KBM-7 (cell line): Measurements from ENCODE around the gene RHO.
A peak's percentile ranks its signal among the peaks of the same experiment; 100 is the strongest.

Source experiments
- DNase-seq: peaks from one replicate; pipeline ENCODE4 v3.0.0-alpha.2; 2015
- in situ Hi-C: fragments of 300-500 bp; cut with MboI; formaldehyde crosslinking; loops from 2 replicates; pipeline ENCODE4 v1.14.3; 2020; ENCODE audit warnings: low sequenced_read_pairs, low pct_unique_long_range_greater_than_20kb, mixed read lengths

Gene RHO

DNA sequence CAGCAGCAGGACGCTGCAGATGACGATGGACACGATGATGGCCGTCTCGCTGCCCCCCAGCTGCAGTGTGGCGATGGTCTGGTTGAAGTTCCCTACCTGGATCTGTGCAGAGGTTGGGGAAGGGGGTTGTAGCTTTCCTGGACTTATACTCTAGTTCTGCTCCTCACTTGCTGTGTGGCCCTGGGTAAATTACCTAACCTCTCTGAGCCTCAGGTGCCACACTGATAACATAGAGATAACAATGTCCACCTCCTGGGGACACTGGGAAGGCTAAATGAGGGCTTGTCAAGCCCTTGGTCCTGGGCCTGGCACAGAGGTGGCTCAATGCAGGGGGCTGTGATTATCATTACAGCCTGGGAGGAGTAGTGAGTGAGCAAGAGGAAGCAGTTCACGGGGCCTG, 41.4 kb downstream of the RHO start:
- in situ Hi-C loops: no loop called here
- no peak for DNase-seq

DNA sequence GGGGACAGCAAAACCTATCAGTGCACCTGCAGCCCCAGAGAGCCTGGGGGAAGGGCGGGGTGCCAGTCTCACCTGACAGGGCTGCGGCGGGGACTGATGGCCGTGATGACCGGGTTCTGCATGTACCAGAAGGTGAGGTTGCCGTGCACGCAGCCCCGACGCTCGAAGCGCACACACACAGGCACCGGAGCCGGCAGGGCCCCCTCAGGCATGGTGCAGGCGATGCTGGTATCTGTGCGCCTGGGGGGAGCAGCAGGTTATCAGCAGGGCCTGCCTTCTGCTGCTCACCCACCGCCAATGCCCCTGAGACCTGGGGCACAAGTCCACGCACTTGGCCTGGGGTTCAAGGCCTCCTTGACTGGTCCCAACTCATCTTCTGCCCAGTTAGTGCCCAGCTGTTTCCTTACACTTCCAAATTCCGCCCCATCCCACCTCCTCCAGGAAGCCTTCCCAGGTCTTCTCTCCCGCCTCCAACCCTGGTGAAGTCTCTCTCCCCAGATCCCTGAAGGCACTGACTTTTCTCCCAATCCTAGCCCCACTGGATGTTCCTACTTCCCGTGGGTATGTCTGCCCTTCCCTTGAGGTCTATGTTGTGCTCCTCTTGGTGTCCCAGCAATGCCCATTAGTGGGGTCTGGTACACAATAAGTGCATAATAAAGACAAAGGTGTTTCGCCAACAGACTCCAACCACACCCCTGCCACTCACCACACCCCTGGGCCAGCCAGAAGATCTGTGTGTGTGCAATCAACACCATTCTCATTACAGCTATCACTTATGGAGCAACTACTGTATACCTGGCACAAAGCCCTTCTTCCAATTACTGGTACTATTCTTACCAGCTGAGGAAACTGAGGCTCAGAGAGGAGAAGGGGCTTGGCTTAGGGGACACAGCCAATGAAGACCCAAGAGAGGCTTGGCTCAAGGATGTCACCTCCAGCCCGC, 43.4 kb downstream of the RHO start:
- no peak for DNase-seq
- in situ Hi-C loops: no loop called here

DNA sequence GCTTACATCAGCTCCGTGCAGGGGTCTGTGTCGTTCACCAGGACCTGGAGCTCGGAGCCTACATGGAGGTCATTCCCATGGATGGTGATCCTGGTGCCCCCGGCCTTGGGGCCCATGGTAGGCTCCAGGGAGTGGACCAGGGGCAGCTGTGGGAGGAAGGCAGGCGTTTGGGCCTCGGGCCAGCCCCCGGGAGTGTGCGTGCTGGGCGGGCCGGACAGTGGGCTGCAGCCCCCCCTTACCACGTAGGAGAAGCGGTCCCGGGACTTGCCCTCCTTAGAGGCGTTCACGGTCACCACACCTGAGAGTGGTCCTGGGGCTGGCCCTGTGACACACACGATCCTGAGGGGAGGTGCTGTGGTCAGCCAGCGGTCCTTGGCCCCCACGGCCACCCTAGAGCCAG, 44.2 kb downstream of the RHO start:
- no peak for DNase-seq
- in situ Hi-C loops: no loop called here

GRCh38 chr3:129573493-129573892, 45.1 kb downstream of the RHO start:
- no peak for DNase-seq
- in situ Hi-C loops: no loop called here

- DNase-seq: no peak
- in situ Hi-C loops: no loop called here
These were observed 45.8 kb downstream of the RHO start for GRCh38 chr3:129574206-129574605.

DNA sequence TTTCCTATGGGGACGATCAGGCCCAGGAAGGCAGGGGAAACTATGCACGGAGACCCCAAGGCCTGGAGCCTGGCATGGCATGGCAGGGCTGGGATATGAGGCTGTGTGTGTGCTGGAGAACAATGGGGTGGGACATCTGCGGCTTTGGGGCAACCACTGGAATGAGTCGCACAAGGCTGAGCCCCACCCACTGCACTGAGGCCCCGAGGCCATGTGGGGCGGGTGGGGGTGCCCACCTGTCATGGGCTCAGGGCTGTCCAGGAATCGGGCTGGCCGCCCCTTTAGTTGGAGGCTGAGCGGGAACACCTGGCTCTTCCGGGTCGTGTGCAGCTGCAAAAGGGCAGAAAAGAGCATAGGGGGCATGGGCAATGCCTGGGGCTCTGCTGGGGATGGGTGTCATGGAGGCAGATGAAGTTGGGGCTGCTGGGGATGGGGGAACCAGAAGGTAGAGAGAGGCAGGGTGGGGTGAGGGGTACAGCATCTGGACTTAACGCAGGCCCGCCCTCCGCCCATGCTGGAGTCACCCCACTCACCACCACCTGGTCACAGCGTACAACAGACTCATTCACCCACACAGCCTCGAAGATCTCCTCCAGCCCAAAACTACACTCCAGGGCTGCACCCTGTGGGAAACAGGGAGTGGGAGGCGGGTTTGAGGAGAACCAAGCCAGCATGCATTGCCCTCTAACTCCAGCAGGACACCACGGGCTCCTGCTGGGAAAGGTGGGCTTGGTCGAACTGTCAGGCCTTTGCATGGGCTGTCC, 47.0 kb downstream of the RHO start:
- in situ Hi-C loops: no loop called here
- DNase-seq: no peak

DNA sequence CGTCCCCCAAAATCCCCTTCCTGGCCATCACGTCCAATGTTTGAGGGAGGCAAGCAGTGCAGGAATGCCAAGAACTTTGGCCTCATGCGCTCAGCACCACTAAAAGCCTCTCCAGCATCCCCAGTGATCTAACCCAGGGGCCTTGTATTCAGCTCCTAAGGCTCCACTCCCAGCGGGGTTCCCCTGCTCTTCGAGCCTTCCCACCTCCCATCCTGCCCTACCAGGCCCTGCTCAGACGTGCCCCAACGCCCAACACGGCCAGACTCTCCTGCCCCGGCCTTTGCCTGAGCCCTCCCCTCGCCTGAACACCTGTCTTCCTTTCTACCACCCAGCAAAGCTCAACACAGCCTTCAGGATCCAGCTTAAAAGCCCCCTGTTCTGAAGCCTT, 47.6 kb downstream of the RHO start:
- in situ Hi-C loops: no loop called here
- DNase-seq: no peak

DNA sequence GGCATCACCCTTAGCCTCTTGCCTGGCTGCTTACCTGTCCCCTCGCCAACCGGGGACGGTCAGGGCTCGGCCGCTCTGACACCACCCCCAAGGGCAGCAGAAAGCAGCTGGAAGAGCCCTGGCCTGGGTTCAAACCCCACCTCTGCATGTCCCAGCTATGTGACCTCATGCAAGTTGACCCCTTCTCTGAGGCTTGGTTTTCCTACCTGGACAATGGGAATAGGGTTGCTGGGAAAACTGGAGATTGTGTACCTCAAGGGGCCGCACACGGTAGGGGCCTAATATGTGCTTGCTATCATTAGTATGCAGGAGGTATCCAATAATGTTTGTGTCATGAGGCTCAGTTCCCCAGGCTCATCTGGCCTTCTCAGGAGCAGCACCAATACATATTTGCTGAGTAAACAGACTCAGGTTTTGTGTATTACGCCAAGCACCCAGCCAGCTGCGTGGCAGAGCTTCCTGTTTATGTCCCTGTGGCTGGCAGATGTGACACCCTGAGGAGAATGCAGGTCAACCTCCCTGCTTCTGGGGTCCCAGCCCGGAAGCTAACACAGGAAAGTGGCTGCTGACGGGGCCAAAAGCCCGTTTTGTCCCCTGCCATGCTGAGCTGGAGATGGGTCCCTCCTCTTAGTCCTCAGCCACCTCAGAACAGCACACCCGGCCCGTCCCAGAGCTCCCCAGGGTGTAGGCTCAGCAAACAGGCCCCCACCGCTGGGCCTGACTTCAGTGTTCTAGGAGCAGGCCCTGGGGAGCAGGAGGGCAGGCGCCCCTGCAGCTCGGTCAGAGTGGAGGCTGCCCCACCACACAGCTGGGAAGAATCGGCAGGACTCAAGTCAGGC, 48.3 kb downstream of the RHO start:
- DNase-seq: peak; percentile 59
- in situ Hi-C loops: no loop called here

GRCh38 chr3:129577366-129577765, 48.9 kb downstream of the RHO start:
- in situ Hi-C loops: no loop called here
- no peak for DNase-seq

DNA sequence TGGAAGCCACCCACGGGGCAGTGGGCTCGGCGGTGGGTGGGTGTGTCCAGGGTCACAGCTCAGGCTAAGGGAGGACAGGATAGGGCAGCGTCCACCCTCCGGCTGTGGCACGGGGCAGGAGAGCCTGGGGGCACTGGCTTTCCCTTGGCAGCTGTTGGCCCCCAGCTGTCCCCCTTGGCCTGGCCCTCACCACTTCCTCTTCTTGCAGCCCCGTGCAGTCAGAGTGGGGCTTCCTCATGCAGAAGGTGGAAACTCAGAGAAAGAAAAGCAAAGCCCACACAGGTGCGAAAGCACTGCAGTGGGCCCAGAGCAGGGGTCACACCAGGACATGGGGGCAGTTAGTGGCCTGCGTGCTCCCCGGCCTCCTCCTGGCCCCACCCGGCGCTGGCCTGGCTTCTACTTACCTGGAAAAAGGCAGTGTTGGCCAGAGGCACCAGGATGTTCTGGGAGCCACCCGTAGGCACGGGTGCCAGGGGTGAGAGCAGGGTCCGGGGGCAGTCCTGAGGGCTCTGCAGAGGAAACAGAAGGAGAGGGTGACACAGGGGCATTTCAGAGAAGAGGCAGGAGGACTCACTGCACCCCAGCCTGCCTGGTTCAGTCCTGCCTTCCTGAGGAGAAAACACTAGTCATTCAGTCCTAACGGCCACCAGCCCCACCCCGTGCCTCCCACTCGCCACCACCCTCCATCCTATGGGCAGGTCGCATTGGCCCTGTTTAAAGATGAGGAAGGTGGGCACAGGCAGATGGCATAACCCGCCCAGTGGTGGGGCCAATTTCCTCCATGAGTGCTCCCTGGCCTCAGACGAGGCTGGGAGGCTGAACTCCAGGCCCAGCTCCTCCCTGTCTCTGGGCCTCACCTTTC, 49.7 kb downstream of the RHO start:
- in situ Hi-C loops: no loop called here
- peak; percentile 78 for DNase-seq

DNA sequence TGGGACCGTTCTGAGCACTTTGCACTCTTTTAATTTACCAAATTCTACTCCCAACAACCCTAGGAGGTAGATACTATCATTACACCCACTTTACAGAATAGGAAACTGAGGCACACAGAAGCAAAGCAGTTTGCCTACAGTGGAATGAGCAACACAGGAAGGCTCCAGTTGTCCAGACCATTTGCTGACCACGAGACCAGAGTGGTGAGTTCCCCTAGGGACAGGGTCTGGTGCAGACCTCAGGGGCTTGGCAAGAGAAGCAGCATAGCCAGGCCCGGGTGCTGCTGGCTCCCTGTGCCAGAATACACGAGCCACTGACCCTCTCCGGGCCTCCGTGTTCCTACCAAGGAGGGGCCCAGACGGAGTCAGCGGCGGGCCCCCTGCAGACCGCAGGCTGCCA, 51.6 kb downstream of the RHO start:
- DNase-seq: no peak
- in situ Hi-C loops: no loop called here

DNA sequence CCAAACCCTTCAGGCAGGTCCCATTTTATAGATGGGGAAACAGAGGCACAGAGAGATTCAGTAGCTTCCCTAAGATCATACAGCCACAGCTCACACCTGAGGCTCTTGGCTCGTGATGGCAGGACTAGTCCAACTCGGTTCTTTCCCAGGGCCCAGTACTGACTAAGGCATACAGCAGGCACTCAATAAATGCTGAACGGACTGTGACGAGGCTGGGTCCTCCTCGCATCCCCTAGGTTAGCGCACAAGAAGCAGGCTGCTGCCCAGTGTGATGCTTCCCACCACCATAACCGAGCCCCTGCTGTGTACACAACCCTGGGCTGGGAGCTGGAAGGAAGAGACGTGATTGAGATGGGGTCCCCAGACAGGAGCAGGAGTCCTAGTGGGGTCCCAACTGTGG, 53.2 kb downstream of the RHO start:
- in situ Hi-C loops: no loop called here
- no peak for DNase-seq

DNA sequence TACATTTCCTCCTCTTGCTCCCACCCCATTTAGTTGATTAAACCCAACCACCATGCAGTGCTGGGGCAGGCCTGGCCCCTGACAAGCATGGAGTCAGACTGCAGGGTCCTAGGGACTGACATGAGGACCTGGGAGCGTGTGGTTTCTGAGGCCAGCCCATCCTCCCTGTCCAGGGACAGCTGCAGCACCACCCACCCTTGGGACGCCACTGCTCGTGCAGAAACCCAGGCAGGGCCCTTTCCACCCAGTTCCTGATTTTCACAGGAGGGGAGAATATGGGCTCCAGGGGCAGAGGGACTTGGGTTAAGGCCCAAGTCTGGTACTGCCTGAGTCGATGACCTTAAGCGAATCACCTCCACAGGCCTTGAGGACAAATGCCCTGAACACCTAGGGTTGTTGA, 54.4 kb downstream of the RHO start:
- DNase-seq: no peak
- in situ Hi-C loops: no loop called here

- no peak for DNase-seq
- in situ Hi-C loops: no loop called here
These were observed 54.9 kb downstream of the RHO start for GRCh38 chr3:129583289-129583688.

DNA sequence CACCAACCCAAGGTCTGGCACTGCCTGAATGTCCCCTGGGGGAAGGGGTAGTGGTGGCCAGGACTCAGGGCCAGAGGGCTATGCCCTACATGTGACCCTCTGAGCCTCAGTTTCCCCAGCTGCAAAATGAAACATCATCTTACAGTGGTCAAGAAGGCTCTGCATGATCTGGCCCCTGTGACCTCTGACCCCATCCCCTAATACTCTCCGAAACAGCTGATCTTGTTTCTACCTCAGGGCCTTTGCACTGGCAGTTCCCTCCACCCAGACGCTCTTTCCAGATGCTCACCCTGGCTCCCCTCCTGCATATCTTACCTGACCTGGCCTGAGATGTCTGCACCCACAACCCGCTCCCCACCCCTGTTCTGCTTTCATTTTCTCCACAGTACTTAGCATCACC, 56.2 kb downstream of the RHO start:
- in situ Hi-C loops: no loop called here
- no peak for DNase-seq
